Neural progenitor cell (in vitro differentiated cells): ENCODE measurements around the gene CTH. TPM values are rescaled to one million over a fixed set of nuclear protein-coding genes. Genes with fewer than 3 reads are reported as not detected.
"Not testable (repeated sequence)": the region's sequence is repeated elsewhere in the genome, so short reads cannot be mapped to it uniquely, and the experiment has no call there.

Source experiments
- DNase-seq: peaks from one replicate; pipeline ENCODE4 v3.0.0-alpha.2; 2016; ENCODE audit warnings: low spot score
- H2AFZ ChIP-seq: fragments of 200-600 bp; sonication (generic); replicated peaks from 2 replicates; pipeline ENCODE4 v1.6.1; 2016; ENCODE audit warnings: antibody characterized with exemption
- H3F3A ChIP-seq: fragments of 200-600 bp; sonication (generic); 2 replicates; pipeline ENCODE4 v1.6.1; 2016; ENCODE audit warnings: antibody characterized with exemption, low read depth
- H3K27ac ChIP-seq: fragments of 200-600 bp; sonication (generic); 2 replicates; pipeline ENCODE4 v1.5.1; 2016; ENCODE audit warnings: mild to moderate bottlenecking
- H3K27me3 ChIP-seq: fragments of 200-600 bp; sonication (generic); 2 replicates; pipeline ENCODE4 v1.6.1; 2016; ENCODE audit warnings: mild to moderate bottlenecking, moderate library complexity
- H3K36me3 ChIP-seq: fragments of 200-600 bp; sonication (generic); 2 replicates; pipeline ENCODE4 v1.5.1; 2016
- H3K4me1 ChIP-seq: fragments of 200-600 bp; sonication (generic); 2 replicates; pipeline ENCODE4 v1.6.1; 2016; ENCODE audit warnings: mixed run types
- H3K4me2 ChIP-seq: fragments of 200-600 bp; sonication (generic); 2 replicates; pipeline ENCODE4 v1.6.1; 2016
- H3K4me3 ChIP-seq: fragments of 200-600 bp; sonication (generic); 2 replicates; pipeline ENCODE4 v1.5.1; 2016
- H3K79me2 ChIP-seq: fragments of 200-600 bp; sonication (generic); 2 replicates; pipeline ENCODE4 v1.6.1; 2016; ENCODE audit warnings: low read depth
- H3K9ac ChIP-seq: fragments of 200-600 bp; sonication (generic); 2 replicates; pipeline ENCODE4 v1.6.1; 2016
- H3K9me3 ChIP-seq: fragments of 200-600 bp; sonication (generic); 2 replicates; pipeline ENCODE4 v1.5.1; 2016; ENCODE audit warnings: low read depth
- H4K20me1 ChIP-seq: fragments of 200-600 bp; sonication (generic); 2 replicates; pipeline ENCODE4 v1.6.1; 2016; ENCODE audit warnings: low read depth
- H3K27ac Mint-ChIP-seq: 3 replicates; pipeline ENCODE4 v1.8.0; 2021; ENCODE audit warnings: mixed read lengths
- H3K27me3 Mint-ChIP-seq: 2 replicates; pipeline ENCODE4 v1.8.0; 2022; ENCODE audit warnings: low read depth, mild to moderate bottlenecking, inconsistent platforms, moderate library complexity, mixed read lengths; ENCODE audit not compliant: insufficient read depth
- H3K36me3 Mint-ChIP-seq: 3 replicates; pipeline ENCODE4 v1.8.0; 2021; ENCODE audit warnings: mixed read lengths
- H3K4me1 Mint-ChIP-seq: 3 replicates; pipeline ENCODE4 v1.8.0; 2021; ENCODE audit warnings: mixed read lengths
- H3K4me3 Mint-ChIP-seq: 3 replicates; pipeline ENCODE4 v1.8.0; 2021; ENCODE audit warnings: mild to moderate bottlenecking, moderate library complexity, mixed read lengths
- H3K9me3 Mint-ChIP-seq: 3 replicates; pipeline ENCODE4 v1.8.0; 2020; ENCODE audit warnings: mixed read lengths
- CTCF ChIP-seq: fragments of 200-600 bp; sonication (generic); IDR thresholded peaks from 2 replicates; pipeline ENCODE4 v1.5.1; 2017; ENCODE audit warnings: antibody characterized with exemption, mild to moderate bottlenecking
- EZH2 ChIP-seq: fragments of 200-600 bp; sonication (generic); IDR thresholded peaks from 2 replicates; pipeline ENCODE4 v1.6.1; 2017; ENCODE audit warnings: antibody characterized with exemption, mild to moderate bottlenecking, moderate library complexity
- EZH2phosphoT487 ChIP-seq: fragments of 200-600 bp; sonication (generic); IDR thresholded peaks from 2 replicates; pipeline ENCODE4 v1.6.1; 2017; ENCODE audit warnings: antibody characterized with exemption
- total RNA-seq: library from RNA; depleted of rRNA; stranded (reverse); fragments of >200 nt; gene quantifications from 2 replicates; pipeline ENCODE4 v1.2.3, GENCODE V29; 2015; ENCODE audit warnings: low replicate concordance

CTH gene
- total RNA-seq, 1 donor from 2014 or later: 16.0 TPM

DNA sequence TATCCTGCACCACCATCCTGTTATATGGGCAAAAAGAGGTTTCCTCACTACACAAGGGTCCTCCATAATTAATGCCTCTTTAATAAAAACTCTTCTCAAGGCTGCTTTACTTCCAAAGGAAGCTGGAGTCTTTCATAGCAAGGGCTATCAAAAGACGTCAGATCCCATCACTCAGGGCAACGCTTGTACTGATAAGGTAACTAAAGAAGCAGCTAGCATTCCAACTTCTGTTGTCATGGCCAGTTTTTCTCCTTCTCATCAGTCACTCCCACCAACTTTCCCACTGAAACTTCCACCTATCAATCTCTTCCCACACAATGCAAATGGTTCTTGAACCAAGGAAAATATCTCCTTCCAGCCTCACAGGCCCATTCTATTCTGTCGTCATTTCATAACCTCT, 39.5 kb upstream of the CTH start:
- H3K4me1 ChIP-seq, H2AFZ ChIP-seq, DNase-seq, H4K20me1 ChIP-seq, H3K27ac ChIP-seq, H3K9me3 Mint-ChIP-seq, H3K36me3 ChIP-seq, H3K79me2 ChIP-seq, H3K9ac ChIP-seq, H3K27me3 Mint-ChIP-seq, H3K27ac Mint-ChIP-seq, H3K9me3 ChIP-seq, H3K36me3 Mint-ChIP-seq, H3K27me3 ChIP-seq, H3K4me2 ChIP-seq, H3F3A ChIP-seq, H3K4me3 Mint-ChIP-seq, H3K4me3 ChIP-seq: not testable (repeated sequence)
- peaks cover 13% of the 10 kb centered on the region for H3K4me1 Mint-ChIP-seq

DNA sequence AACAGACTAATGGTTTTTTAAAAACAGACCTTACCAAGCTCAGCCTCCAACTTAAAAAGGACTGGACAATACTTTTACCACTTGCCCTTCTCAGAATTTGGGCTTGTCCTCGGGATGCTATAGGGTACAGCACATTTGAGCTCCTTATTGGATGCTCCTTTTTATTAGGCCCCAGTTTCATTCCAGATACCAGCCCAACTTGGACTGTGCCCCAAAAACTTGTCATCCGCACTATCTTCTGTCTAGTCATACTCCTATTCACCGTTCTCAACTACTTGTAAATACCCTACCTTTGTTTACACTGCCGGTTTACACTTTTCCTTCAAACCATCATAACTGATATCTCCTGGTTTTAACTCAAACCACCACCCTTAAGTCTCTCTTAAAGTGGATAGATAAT, 38.6 kb upstream of the CTH start:
- Histone ChIP-seq H3K9ac (no peak overlapping the region), H3K9me3 (no peaks in the 10 kb centered on the region), H3K27me3 (no peaks in the 10 kb centered on the region), H3K4me3 (no peak overlapping the region), H3F3A (no peaks in the 10 kb centered on the region), H3K27ac (no peak overlapping the region), H3K4me1 (peaks cover 9% of the 10 kb centered on the region), H3K4me2 (no peak overlapping the region), H2AFZ (no peak overlapping the region), H3K36me3 (no peaks in the 10 kb centered on the region), H3K79me2 (no peaks in the 10 kb centered on the region), H4K20me1 (no peaks in the 10 kb centered on the region)
- Mint-ChIP-seq H3K4me3 (no peak overlapping the region), H3K27me3 (peaks cover 6% of the 10 kb centered on the region), H3K27ac (no peak overlapping the region), H3K36me3 (no peaks in the 10 kb centered on the region), H3K9me3 (peaks cover 3% of the 10 kb centered on the region), H3K4me1 (peaks cover 13% of the 10 kb centered on the region)
- TF ChIP-seq EZH2: no peak
- TF ChIP-seq CTCF: no peak
- no peak for TF ChIP-seq EZH2phosphoT487
- no peak for DNase-seq

DNA sequence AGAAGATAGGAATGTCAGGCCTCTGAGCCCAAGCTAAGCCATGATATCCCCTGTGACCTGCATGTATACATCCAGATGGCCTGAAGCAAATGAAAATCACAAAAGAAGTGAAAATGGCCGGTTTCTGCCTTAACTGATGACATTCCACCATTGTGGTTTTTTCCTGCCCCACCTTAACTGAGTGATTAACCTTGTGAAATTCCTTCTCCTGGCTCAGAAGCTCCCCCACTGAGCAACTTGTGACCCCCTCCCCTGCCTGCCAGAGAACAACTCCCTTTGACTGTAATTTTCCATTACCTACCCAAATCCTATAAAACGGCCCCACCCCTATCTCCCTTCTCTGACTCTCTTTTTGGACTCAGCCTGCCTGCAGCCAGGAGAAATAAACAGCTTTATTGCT, 37.5 kb upstream of the CTH start:
- H3K4me3 Mint-ChIP-seq, H2AFZ ChIP-seq, H3K9me3 Mint-ChIP-seq, H3K27me3 Mint-ChIP-seq, H3K9ac ChIP-seq, H3K27ac ChIP-seq, H3K4me3 ChIP-seq, H3K27me3 ChIP-seq, H3K4me1 ChIP-seq, H3K4me1 Mint-ChIP-seq, H3K4me2 ChIP-seq, H3K79me2 ChIP-seq, DNase-seq, H3K36me3 ChIP-seq, H3K36me3 Mint-ChIP-seq, H3F3A ChIP-seq, H4K20me1 ChIP-seq, H3K9me3 ChIP-seq: not testable (repeated sequence)
- peak overlapping the region; percentile 14 for H3K27ac Mint-ChIP-seq

DNA sequence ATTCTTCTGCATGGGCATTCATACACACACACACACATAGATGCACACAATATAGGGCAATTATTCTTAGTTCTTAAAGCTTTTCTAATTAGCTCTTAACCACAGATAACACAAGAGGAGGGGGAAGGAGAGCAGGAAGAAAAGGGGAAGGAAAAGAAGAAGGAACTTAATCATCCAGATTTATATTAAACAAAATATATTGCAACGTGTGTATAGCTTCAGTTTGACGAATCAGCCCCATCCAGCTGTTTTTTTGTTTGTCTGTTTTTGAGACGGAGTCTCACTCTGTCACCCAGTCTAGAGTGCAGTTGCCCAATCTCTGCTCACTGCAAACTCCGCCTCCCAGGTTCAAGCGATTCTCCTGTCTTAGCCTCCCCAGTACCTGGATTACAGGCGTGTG, 34.9 kb upstream of the CTH start:
- Histone ChIP-seq H4K20me1 (no peaks in the 10 kb centered on the region), H3K9ac (no peak overlapping the region), H3K4me3 (no peak overlapping the region), H3K4me1 (peaks cover 9% of the 10 kb centered on the region), H3K4me2 (no peak overlapping the region), H3K27ac (no peak overlapping the region), H2AFZ (no peak overlapping the region), H3K9me3 (no peaks in the 10 kb centered on the region), H3K36me3 (no peaks in the 10 kb centered on the region), H3F3A (no peaks in the 10 kb centered on the region), H3K27me3 (no peaks in the 10 kb centered on the region), H3K79me2 (no peaks in the 10 kb centered on the region)
- Mint-ChIP-seq H3K27me3 (peaks cover 8% of the 10 kb centered on the region), H3K9me3 (no peaks in the 10 kb centered on the region), H3K27ac (no peak overlapping the region), H3K36me3 (no peaks in the 10 kb centered on the region), H3K4me3 (no peak overlapping the region), H3K4me1 (peaks cover 9% of the 10 kb centered on the region)
- no peak for DNase-seq
- TF ChIP-seq CTCF (no peak), EZH2 (no peak), EZH2phosphoT487 (no peak)
